K562 (cell line): ENCODE measurements around the gene NASP. TPM values are rescaled to one million over a fixed set of nuclear protein-coding genes. Genes with fewer than 3 reads are reported as not detected.

ENCODE experiments used
- DPF2 ChIP-seq: fragments of 450-650 bp; IDR thresholded peaks from 2 replicates; pipeline ENCODE4 v1.6.1; 2016
- KDM1A ChIP-seq, 2 experiments: fragments of 450-650 bp; IDR thresholded peaks; 2 replicates each; pipeline ENCODE4 v1.6.1; 2016; ENCODE audit warnings: mild to moderate bottlenecking in 2 of 2
- MGA ChIP-seq: fragments of 450-650 bp; IDR thresholded peaks from 2 replicates; pipeline ENCODE4 v1.6.1; 2016; ENCODE audit warnings: mild to moderate bottlenecking, moderate library complexity
- NFXL1 ChIP-seq: fragments of 450-650 bp; formaldehyde crosslinking; IDR thresholded peaks from 2 replicates; pipeline ENCODE4 v1.4.0; 2021; ENCODE audit warnings: mild to moderate bottlenecking
- POLR2AphosphoS5 ChIP-seq: IDR thresholded peaks from 2 replicates; pipeline ENCODE4 v1.6.1; 2011; ENCODE audit warnings: mild to moderate bottlenecking, low read depth, low read length, moderate library complexity; ENCODE audit not compliant: control insufficient read depth, insufficient read depth
- RBM14 ChIP-seq: fragments of 200-400 bp; formaldehyde crosslinking; IDR thresholded peaks from 2 replicates; pipeline ENCODE4 v1.6.1; 2018; ENCODE audit warnings: low read depth, mild to moderate bottlenecking, low read length, moderate library complexity, borderline replicate concordance; ENCODE audit not compliant: insufficient read depth
- RBM34 ChIP-seq: fragments of 200-400 bp; formaldehyde crosslinking; IDR thresholded peaks from 2 replicates; pipeline ENCODE4 v1.6.1; 2018; ENCODE audit warnings: low read length, borderline replicate concordance; ENCODE audit not compliant: insufficient read depth
- STAT5A ChIP-seq: IDR thresholded peaks from 2 replicates; pipeline ENCODE4 v1.6.1; 2012; ENCODE audit warnings: low read length, inconsistent platforms, borderline replicate concordance
- ZC3H11A ChIP-seq: IDR thresholded peaks from 2 replicates; pipeline ENCODE4 v1.6.1; 2012; ENCODE audit warnings: low read depth, low read length, improper control_type of control experiment
- ZNF76 ChIP-seq: fragments of 250-450 bp; sonication (Bioruptor Pico); IDR thresholded peaks from 2 replicates; pipeline ENCODE4 v1.4.0; 2020; ENCODE audit warnings: mild to moderate bottlenecking, moderate library complexity, borderline replicate concordance
- ZZZ3 ChIP-seq: fragments of 450-650 bp; IDR thresholded peaks from 2 replicates; pipeline ENCODE4 v1.6.1; 2016; ENCODE audit warnings: antibody characterized with exemption, mild to moderate bottlenecking, moderate library complexity
- polyA plus RNA-seq, 8 experiments: library from polyadenylated mRNA; depleted of rRNA in 4 of 8; stranded (reverse) in 5 of 8; unstranded in 3 of 8; fragments of >200 nt; fragmentation: Nextera tagmentation in 2 of 8; fragmentation: Illumina TruSeq in 1 of 8; extraction: Ambion mirVana in 2 of 8; extraction: Trizol in 1 of 8; gene quantifications; 2 replicates each; pipeline versions ENCODE4 v1.2.1 to v1.2.3, GENCODE V29; 2011 to 2014; ENCODE audit warnings: inconsistent platforms in 1 of 8, missing spikeins in 1 of 8
- total RNA-seq, 7 experiments: library from RNA; depleted of rRNA in 6 of 7; stranded (reverse); fragments of >200 nt in 6 of 7; fragmentation: Illumina TruSeq in 2 of 7; extraction: Trizol in 2 of 7; gene quantifications; 2 replicates each; pipeline versions ENCODE4 v1.2.1 to v1.2.3, GENCODE V29; 2011 to 2021; ENCODE audit warnings: low replicate concordance in 1 of 7
- TF ChIP-seq, protein P1 (sequence below): sonication (generic); formaldehyde crosslinking; IDR thresholded peaks from 2 replicates; pipeline ENCODE4 v1.8.1; 2023; ENCODE audit warnings: mild to moderate bottlenecking, missing genetic modification reagents, moderate library complexity
- TF ChIP-seq, protein P2 (sequence below): fragments of 200-800 bp; sonication (Bioruptor generic); IDR thresholded peaks from 2 replicates; pipeline ENCODE4 v1.6.1; 2017; ENCODE audit warnings: missing genetic modification characterization, missing compliant biosample characterization

NASP gene
- total and polyA plus RNA-seq, 9 of the 15 experiments (the other 6 are each of a cell fraction or from before 2014, with no cell fraction given) = 199 to 578 (median 419) TPM

DNA sequence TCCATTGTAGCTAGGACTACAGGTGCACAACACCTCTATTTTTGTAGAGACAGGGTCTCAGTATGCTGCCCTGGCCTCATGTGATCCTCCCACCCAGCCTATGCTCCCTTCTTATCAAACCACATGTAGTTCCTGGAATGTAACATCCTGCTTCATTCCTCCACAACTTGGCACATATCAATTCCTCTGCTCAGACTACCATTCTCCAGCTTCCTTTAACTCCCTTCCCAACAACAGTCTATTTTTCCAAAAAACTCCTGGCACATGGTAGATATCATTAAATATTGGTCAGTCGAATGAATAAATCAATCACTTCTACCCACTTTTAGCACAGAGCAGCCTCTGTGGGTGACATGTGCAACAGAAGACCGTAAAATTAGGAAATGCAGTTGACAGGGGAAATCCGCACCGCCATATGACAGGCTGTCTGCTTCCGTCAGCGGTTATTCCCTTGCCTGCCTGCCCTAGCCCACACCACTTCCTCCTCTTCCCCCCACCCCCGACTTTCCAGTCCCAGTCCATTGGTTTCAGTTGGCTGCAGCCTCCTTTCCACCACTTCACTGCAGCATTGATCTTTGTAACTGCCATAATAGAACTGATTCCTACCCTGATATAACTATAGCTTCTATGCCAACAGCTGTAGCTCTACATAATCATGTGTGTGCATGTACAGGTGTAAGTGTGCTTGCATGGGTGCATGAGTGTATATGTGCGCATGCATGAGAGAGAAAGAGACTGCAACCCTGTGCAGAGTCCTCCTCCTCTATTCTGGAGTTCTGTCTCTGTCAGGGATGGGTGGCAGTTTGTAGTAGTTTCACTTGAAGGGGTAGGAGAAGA lies 40.0 kb upstream of the NASP start (continued):
- TF ChIP-seq MGA = peak; percentile 21; the same call in 1 of the 2 replicates
- no peak for TF ChIP-seq KDM1A (IDR thresholded peaks at IDR 0.05)
- TF ChIP-seq POLR2AphosphoS5 = no peak
- no peak for TF ChIP-seq ZC3H11A
- TF ChIP-seq ZNF76 (CRISPR knock-in tag) = 0 out of 2 replicates have a peak, but pooled peaks have one; percentile 50
- TF ChIP-seq, protein P1, sequence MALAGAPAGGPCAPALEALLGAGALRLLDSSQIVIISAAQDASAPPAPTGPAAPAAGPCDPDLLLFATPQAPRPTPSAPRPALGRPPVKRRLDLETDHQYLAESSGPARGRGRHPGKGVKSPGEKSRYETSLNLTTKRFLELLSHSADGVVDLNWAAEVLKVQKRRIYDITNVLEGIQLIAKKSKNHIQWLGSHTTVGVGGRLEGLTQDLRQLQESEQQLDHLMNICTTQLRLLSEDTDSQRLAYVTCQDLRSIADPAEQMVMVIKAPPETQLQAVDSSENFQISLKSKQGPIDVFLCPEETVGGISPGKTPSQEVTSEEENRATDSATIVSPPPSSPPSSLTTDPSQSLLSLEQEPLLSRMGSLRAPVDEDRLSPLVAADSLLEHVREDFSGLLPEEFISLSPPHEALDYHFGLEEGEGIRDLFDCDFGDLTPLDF = no peak
- peak; percentile 33; the same call in 1 of the 2 replicates for TF ChIP-seq DPF2
- TF ChIP-seq NFXL1 (CRISPR knock-in tag) = no peak
- no peak for TF ChIP-seq ZZZ3
- TF ChIP-seq, protein P2, sequence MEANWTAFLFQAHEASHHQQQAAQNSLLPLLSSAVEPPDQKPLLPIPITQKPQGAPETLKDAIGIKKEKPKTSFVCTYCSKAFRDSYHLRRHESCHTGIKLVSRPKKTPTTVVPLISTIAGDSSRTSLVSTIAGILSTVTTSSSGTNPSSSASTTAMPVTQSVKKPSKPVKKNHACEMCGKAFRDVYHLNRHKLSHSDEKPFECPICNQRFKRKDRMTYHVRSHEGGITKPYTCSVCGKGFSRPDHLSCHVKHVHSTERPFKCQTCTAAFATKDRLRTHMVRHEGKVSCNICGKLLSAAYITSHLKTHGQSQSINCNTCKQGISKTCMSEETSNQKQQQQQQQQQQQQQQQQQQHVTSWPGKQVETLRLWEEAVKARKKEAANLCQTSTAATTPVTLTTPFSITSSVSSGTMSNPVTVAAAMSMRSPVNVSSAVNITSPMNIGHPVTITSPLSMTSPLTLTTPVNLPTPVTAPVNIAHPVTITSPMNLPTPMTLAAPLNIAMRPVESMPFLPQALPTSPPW (CRISPR knock-in tag) = peak; percentile 54; the same call in 1 of the 2 replicates
- TF ChIP-seq RBM34 = no peak
- TF ChIP-seq STAT5A = no peak
- TF ChIP-seq RBM14 = no peak
